Aorta (tissue), 5 donors: ENCODE results near the gene TBC1D4. TPM values are rescaled to one million over a fixed set of nuclear protein-coding genes. Genes with fewer than 3 reads are reported as not detected.

Experiments used
- ATAC-seq: fragments of 200-7000 bp; cut with Tn5 transposase; one replicate; pipeline ENCODE4 v1.9.1; 2022; ENCODE audit warnings: moderate library complexity; ENCODE audit not compliant: low FRiP score
- DNase-seq, 2 donors: peaks; one replicate each; pipeline ENCODE4 v3.0.0-alpha.2; 2020
- H3K27ac ChIP-seq, 2 donors: one replicate each; pipeline ENCODE4 v1.5.1; 2013; ENCODE audit warnings: low read length in 2 of 2, mild to moderate bottlenecking in 2 of 2, moderate library complexity in 2 of 2, control low read depth in 1 of 2, inconsistent platforms in 1 of 2, low read depth in 1 of 2
- H3K27me3 ChIP-seq, 2 donors: one replicate each; pipeline ENCODE4 v1.6.1; 2013; ENCODE audit warnings: control low read depth in 1 of 2, low read length in 1 of 2, mild to moderate bottlenecking in 1 of 2, moderate library complexity in 1 of 2; ENCODE audit not compliant: insufficient read depth in 2 of 2, control insufficient read depth in 1 of 2
- H3K36me3 ChIP-seq, 2 donors: one replicate each; pipeline ENCODE4 v1.6.1; 2013; ENCODE audit warnings: control low read depth in 1 of 2, low read length in 1 of 2, mild to moderate bottlenecking in 1 of 2; ENCODE audit not compliant: insufficient read depth in 2 of 2, control insufficient read depth in 1 of 2
- H3K4me1 ChIP-seq, 2 donors: one replicate each; pipeline ENCODE4 v1.6.1; 2013; ENCODE audit warnings: low read length in 2 of 2, control low read depth in 1 of 2, mild to moderate bottlenecking in 1 of 2, moderate library complexity in 1 of 2; ENCODE audit not compliant: insufficient read depth in 2 of 2, control insufficient read depth in 1 of 2
- H3K4me3 ChIP-seq, 2 donors: one replicate each; pipeline ENCODE4 v1.5.1; 2013; ENCODE audit warnings: low read length in 2 of 2, control low read depth in 1 of 2, mild to moderate bottlenecking in 1 of 2
- H3K9me3 ChIP-seq: one replicate; pipeline ENCODE4 v1.6.1; 2013; ENCODE audit warnings: mild to moderate bottlenecking, low read length; ENCODE audit not compliant: control insufficient read depth
- WGBS, 2 donors: extraction: QIAGEN DNeasy Blood & Tissue Kit; methylation state at CpG; one replicate each; pipeline ENCODE4 v1.1.7; 2013; 5-methylcytosine and 5-hydroxymethylcytosine counted together
- intact Hi-C, 2 donors: fragments of 100-400 bp; cut with DNase I; formaldehyde crosslinking; loops; one replicate each; pipeline versions ENCODE4 v1.14.2 to v1.15.0; 2022
- polyA plus RNA-seq, 2 donors: library from polyadenylated mRNA; stranded (reverse); fragments of 200-250 nt; gene quantifications; one replicate each; pipeline ENCODE4 v1.2.3, GENCODE V29; 2013
- total RNA-seq, 2 donors: library from RNA; stranded (reverse); fragmentation: NEBNext Ultra II Directional; extraction: Animal tissue kit (Norgen Biotek cat#: 25700); gene quantifications; one replicate each; pipeline ENCODE4 v1.2.1, GENCODE V29; 2021
- donor health status: healthy with polysubstance abuse.
- donor health status: Bipolar disorder and iron deficiency.
- donor health status: DM: no; HTN: no; CAD: no.
- donor health status: DM: no; HTN: no; CAD: no.
- donor health status: DM: yes; HTN: yes; CAD: no.

The TBC1D4 gene
- total and polyA plus RNA-seq, 4 donors, result 1.4 to 16.3 (median 6.2) TPM

DNA sequence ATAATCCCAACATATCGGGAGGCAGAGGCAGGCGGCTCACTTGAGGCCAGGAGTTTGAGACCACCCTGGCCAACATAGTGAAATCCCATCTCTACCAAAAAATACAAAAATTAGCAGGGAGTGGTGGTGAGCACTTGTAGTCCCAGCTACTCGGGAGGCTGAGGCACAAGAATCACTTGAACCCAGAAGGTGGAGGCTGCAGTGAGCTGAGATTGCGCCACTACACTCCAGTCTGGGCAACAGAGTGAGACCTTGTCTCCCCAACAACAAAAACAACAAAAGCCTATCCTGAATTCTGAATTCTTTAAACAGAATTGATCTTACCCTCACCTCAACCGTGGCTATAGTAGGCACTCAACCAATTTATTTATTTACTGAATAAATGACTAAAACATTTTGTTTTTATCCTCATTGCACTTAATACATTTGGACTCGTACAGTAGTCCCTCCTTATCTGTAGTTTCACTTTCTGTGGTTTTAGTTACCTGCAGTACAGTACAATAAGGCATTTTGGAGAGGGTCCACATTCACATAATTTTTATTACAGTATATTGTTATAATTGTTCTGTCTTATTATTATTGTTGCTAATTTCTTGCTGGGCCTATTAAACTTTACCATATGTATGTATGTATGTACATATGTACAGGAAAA is 98.8 kb downstream of the TBC1D4 start:
- no peaks in the 10 kb centered on the region for H3K27me3 ChIP-seq
- peaks cover 0 to 2% of the 10 kb centered on the region in 2 donors for H3K4me1 ChIP-seq
- DNase-seq, result no peak
- ATAC-seq, result no peak
- 95 to 97% methylated on average over 6 of the region's 6 CpGs for WGBS, 2 donors
- intact Hi-C loops, result no loop called here
- H3K9me3 ChIP-seq, result no peaks in the 10 kb centered on the region
- no peak overlapping the region for H3K4me3 ChIP-seq
- no peak overlapping the region for H3K27ac ChIP-seq
- no peaks in the 10 kb centered on the region for H3K36me3 ChIP-seq

DNA sequence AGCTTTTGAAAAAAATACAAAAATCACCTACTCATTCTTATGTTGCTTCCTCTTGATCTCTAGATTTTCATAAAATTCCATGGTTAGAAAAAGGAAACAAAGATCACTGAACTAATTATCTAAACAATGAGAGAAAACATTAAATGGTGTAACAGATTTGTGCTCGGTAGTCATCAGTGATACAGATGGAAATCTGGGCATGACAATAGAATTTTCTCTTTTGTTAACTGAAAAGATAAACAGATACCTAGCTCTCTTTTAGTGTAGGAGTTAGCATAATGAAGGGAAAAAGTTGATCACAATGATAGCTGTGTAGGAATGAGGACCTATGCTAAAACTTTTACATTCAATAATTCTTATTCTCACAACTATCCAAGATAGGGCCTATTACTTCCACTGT is 103.7 kb downstream of the TBC1D4 start:
- Histone ChIP-seq H3K27me3 (no peaks in the 10 kb centered on the region), H3K4me1 (no peaks in the 10 kb centered on the region), H3K27ac (no peak overlapping the region), H3K9me3 (no peaks in the 10 kb centered on the region), H3K36me3 (no peaks in the 10 kb centered on the region), H3K4me3 (no peak overlapping the region)
- intact Hi-C loops, result no loop called here
- DNase-seq (no peak), ATAC-seq (no peak)
- WGBS, 2 donors, result 90 to 98% methylated on average over 1 of the region's 1 CpG

DNA sequence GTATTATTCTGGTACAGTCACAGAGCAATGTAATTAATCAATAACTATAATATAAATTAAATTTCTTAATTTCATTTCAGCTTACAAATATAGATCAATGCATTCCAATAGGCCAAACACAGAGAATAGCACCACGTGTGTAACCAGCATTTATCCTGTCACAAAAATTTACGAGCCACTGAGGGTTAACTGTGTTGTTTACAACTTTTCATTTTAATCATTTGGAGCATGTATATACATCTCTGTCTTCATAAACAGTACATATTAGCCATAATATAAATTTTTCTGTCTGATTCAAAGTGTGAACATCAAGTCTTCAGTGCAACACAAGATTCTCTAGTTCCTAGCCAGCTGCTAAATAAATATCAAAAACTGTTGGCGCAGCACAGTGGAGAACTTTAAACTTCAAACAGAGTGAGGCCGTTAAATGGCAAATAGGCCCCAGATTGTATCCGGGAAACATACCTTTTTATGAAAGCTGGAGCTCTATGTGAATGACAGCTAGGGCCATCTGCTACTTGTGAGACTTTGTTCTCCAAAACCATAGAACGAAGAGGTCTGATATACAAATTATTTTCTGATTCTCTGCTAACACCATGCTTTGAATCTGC is 105.1 kb downstream of the TBC1D4 start:
- intact Hi-C loops, result no loop called here
- Histone ChIP-seq H3K36me3 (no peaks in the 10 kb centered on the region), H3K27me3 (no peaks in the 10 kb centered on the region), H3K4me3 (no peak overlapping the region), H3K9me3 (no peaks in the 10 kb centered on the region), H3K27ac (no peak overlapping the region), H3K4me1 (no peaks in the 10 kb centered on the region)
- DNase-seq (no peak), ATAC-seq (no peak)
- 92 to 94% methylated on average over 6 of the region's 6 CpGs for WGBS, 2 donors

- WGBS, 2 donors, result 92 to 93% methylated on average over 2 of the region's 2 CpGs
- Histone ChIP-seq H3K4me1 (no peaks in the 10 kb centered on the region), H3K27ac (no peak overlapping the region), H3K4me3 (no peak overlapping the region), H3K9me3 (no peaks in the 10 kb centered on the region), H3K27me3 (no peaks in the 10 kb centered on the region), H3K36me3 (no peaks in the 10 kb centered on the region)
- ATAC-seq (no peak), DNase-seq (no peak)
- intact Hi-C loops, result loop anchor here in 1 of 2 donors (2.0 kb wide), 1 partner anchor 173 kb away; the partner anchor contains the start of gene UCHL3
Observed at GRCh38 chr13:75375329-75375728, 106.6 kb downstream of the TBC1D4 start.

DNA sequence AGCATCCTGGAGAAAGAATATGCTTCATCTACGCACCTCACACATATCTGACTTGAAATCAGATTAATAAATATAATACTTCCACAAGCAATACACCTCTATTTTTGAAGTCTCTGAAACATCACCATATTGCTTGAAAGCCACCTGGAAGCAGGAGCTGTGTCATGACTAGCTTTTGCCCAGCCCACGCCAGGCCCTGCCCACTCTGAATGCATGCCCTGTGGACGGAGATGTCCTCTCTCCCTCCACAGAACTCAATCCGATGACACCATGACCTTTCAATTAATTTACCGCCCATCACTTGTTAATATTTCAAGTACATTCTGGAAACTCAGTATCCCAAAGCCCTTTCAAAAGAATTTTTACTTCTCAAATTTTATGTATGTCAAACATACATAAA is 108.0 kb downstream of the TBC1D4 start:
- Histone ChIP-seq H3K27me3 (no peaks in the 10 kb centered on the region), H3K36me3 (no peaks in the 10 kb centered on the region), H3K9me3 (no peaks in the 10 kb centered on the region), H3K27ac (no peak overlapping the region), H3K4me1 (no peaks in the 10 kb centered on the region), H3K4me3 (no peak overlapping the region)
- intact Hi-C loops, result loop anchor here (2.0 to 5.0 kb wide), 3 partner anchors 107 to 175 kb away; partner anchors contain the start of genes TBC1D4 (in 1 of the 2) and UCHL3 (in 1 of the 2)
- DNase-seq (no peak), ATAC-seq (no peak)
- WGBS, 2 donors, result 79 to 94% methylated on average over 5 of the region's 5 CpGs

- Histone ChIP-seq H3K27me3 (no peaks in the 10 kb centered on the region), H3K4me1 (no peaks in the 10 kb centered on the region), H3K9me3 (no peaks in the 10 kb centered on the region), H3K36me3 (no peaks in the 10 kb centered on the region), H3K27ac (no peak overlapping the region), H3K4me3 (no peak overlapping the region)
- WGBS, 2 donors, result 78 to 79% methylated on average over 13 of the region's 13 CpGs
- ATAC-seq, result no peak
- intact Hi-C loops, result loop anchor here (2.0 to 5.0 kb wide), 2 partner anchors 108 to 109 kb away; partner anchors contain the start of gene TBC1D4 (in 1 of the 2)
- no peak for DNase-seq
Observed at GRCh38 chr13:75372923-75373841, 108.8 kb downstream of the TBC1D4 start.

DNA sequence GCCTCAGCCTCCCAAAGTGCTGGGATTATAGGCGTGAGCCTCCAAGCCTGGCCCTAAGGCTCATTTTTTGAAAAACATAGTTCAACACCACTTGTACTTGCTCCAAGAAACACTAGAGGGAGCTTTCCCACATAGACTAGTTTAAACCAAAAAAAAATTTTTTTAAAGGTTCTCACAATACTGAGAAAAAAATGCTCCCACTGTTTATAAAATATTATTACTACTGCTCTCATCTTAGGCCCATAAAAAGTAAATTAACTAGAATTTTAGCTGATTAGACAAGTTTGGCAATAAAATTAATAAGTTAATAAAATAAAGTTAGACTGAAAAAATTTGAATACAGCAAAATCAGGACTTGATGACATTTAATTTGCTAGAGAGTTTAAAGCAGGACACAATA is 109.5 kb downstream of the TBC1D4 start:
- no peaks in the 10 kb centered on the region for H3K27me3 ChIP-seq
- H3K9me3 ChIP-seq, result no peaks in the 10 kb centered on the region
- intact Hi-C loops, result loop anchor here (2.0 to 5.0 kb wide), 2 partner anchors 108 to 110 kb away; partner anchors contain the start of gene TBC1D4 (in 1 of the 2)
- no peaks in the 10 kb centered on the region for H3K4me1 ChIP-seq
- H3K27ac ChIP-seq, result no peak overlapping the region
- DNase-seq (no peak), ATAC-seq (peak; percentile 82)
- no peaks in the 10 kb centered on the region for H3K36me3 ChIP-seq
- no peak overlapping the region for H3K4me3 ChIP-seq
- 5 to 8% methylated on average over 1 of the region's 1 CpG for WGBS, 2 donors

DNA sequence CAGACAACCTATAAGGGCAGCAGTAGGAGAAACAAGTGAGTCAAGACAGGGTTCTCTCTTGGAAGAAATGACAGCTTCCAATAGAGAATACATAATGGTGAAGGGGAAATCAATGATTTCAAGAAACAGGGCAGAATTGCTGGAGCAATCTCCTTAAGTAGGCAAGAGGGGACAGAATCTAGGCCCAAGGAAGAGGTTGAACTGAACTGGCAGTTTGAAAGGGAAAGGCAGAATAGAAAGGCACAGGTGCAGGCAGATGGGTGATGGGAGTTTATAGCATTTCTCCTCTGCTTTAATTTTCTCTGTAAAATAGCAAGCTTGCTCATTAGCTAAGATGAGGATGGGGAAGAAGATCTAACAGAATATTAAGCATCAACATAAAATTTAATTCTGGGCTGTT is 110.8 kb downstream of the TBC1D4 start:
- Histone ChIP-seq H3K4me3 (no peak overlapping the region), H3K27me3 (no peaks in the 10 kb centered on the region), H3K4me1 (no peaks in the 10 kb centered on the region), H3K9me3 (no peaks in the 10 kb centered on the region), H3K36me3 (no peaks in the 10 kb centered on the region), H3K27ac (no peak overlapping the region)
- ATAC-seq (no peak), DNase-seq (no peak)
- intact Hi-C loops, result loop anchor here in 1 of 2 donors (5.0 kb wide), 1 partner anchor 111 kb away; the partner anchor contains the start of gene TBC1D4
